GM04503 (cell line): ENCODE results near the gene TMEM170A.
"Not testable (repeated sequence)": the region's sequence is repeated elsewhere in the genome, so short reads cannot be mapped to it uniquely, and the experiment has no call there.

ENCODE experiments used
- DNase-seq: peaks from one replicate; pipeline ENCODE4 v3.0.0-alpha.2; 2012; ENCODE audit warnings: low read depth

The TMEM170A gene, protein sequence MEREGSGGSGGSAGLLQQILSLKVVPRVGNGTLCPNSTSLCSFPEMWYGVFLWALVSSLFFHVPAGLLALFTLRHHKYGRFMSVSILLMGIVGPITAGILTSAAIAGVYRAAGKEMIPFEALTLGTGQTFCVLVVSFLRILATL

GRCh38 chr16:75464122-75464918 lies at the start of gene TMEM170A:
Gene TMEM170A (minus strand): TSS chr16:75464689. CDS start chr16:75464600, 89 bp downstream.
- peak; percentile 83 for DNase-seq

- DNase-seq, result peak; percentile 74
Measured at GRCh38 chr16:75506574-75506973, 42.1 kb upstream of the TMEM170A start.

DNA sequence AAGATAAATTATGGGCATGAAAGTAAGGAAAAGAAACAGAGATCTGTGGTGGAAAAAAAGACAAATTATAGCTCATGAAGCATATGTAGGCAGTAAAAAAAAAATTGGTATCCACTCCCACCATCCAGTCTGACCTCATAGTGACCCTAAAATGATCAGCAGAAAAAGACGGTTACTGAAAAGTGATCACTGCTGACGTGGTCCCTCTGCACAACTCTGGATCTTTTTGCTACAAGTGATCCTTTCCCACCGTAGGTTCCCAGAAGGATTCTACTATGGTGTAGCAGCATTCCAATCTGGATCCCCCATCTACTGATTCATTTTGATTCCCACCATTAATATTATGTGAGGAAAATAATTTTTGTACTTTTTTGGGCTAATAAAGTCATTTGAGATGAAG lies 41.6 kb upstream of the TMEM170A start:
- DNase-seq, result no peak

GRCh38 chr16:75503801-75504200 lies 39.3 kb upstream of the TMEM170A start:
- DNase-seq, result no peak

DNA sequence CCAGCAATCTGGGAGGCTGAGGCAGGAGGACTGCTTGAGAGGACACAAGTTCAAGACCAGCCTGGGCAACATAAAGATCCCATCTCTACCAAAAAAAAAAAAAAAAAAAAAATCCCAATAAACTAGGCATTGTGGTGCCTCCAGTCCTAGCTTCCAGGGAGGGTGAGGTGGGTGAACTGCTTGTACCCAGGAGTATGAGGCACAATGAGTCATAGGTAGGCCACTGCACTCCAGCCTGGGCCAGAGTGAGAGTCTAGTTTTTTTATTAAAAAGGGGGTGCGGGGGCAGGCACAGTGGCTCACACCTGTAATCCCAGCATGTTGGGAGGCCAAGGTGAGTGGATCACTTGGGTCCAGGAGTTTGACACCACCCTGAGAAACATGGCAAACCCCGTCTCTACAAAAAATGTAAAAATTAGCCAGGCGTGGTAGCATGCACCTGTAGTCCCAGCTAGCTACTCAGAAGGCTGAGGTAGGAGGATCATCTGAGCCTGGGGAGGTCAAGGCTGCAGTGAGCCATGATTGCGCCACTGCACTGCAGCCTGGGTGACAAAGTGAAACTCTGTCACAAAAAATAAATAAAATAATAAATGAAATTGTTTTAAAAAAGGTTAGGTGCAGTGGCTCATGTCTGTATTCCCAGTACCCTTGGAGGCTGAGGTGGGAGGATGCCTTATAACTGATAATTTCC lies 38.6 kb upstream of the TMEM170A start:
- DNase-seq, result no peak

DNA sequence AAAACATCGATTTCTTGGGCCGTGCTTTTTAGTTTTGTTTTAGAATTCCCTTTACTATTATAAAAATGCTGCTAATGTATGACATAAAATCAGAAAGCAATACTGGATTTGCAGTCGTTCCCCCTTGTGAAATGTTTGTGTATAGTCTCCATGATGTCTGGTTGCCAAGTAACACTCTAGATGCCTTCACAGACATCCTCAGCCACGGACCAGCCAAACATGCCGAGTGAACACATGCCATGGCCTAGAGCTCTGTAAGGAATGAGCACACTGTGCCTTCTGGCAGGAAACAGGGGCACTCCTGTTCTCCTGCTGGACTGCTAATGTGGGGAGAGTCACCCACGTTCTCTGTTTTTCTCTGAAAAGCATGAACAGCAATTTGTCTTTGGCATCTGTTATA lies 37.3 kb upstream of the TMEM170A start:
- DNase-seq, result peak; percentile 37

DNA sequence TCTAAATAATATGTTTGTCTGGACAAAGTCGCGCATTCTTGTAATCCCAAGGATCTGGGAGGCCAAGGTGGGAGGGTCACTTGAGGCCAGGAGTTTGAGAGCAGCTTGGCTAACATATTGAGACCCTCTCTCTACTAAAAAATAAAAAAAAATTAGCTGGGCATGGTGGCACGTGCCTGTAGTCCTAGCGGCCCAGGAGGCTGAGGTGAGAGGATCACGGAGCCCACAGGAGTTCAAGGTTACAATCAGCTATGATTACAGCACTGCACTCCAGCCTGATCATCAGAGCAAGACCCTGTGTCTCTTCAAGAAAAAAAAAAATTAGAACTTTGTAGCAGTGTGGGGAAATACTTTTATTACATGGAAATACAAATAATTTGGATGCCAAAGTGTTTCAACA lies 36.9 kb upstream of the TMEM170A start:
- no peak for DNase-seq

DNA sequence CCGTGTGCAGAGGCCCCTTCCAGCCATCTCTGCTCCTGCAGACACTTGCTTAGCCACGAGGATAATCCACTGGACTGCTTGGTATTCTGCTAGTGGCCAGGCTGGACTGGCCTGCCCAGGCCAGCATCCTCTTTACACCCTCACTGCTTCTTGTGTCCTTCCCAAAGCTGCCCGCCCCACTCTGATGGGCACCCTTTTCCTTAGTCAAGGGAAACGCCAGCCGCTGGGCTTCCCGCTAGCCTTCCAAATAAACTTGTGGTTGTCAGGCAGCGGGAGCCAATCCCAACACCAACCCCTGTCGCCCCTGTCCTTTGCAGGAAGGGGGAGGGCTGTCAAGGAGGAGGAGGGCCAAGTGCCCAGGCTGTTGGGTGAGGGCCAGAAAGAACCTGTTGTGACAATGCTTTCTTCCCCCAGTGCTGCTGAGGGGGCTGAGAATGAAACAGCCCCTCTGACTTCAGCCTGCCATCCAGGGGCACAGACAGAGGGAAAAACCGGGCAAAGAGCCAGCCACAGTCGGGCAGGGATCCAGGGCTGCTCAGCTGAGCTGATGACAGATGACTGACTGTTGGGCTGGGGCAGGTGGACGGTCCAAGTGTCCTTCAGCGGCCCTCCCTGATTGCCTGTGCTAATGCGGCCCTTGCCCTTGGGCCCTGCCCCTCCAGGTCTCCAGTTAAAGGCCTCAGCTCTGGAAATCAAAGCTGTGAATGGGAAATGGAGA lies 34.3 kb upstream of the TMEM170A start:
- DNase-seq, result not testable (repeated sequence)

DNA sequence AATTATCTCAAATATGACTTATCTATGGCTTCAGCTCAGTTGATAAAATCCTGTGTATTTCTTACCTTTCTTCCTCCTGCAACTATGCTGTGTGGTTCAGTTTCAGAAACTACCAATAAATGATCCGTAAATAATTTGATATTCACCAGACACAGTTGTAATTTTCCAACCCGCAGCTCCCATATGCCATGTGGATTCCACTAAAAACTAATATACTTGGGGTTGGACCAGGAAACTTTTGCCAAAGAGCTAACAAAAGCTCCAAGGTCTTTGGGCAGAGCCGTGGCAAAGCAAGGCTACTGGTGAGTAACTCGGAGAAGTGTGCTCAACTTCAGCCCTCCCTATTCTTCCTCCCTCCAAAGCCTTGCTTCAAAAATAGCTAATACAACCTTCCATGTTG lies 33.1 kb upstream of the TMEM170A start:
- DNase-seq, result no peak

DNA sequence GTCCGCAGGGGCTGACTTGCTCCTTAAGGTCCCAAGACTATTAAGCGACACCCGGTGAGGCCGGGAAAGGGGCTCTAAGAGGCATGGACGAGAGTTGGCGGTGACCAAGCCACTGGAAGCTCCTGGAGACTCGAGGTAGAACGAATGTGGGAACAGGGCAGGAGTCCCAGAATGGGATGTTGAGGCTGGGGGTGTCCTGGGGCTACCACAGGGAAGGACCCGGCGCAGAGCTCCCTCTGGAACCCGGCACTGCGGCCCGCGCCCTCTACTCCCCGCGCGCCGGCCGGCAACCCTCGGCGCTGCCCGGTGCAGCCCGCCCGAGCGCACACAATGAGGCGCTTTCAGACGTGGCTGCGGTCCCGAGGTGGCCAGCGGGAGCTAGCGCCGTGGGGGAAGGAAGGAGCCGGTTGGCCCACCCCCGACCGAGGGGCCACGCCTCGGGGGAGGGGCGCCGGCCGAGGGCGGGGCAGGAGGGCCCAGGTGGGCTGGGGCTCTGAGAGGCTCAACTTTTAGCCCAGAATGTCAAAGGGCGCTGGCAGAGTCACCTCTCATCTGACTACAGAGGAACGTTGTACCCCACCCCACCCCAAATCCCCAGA lies 30.7 kb upstream of the TMEM170A start, which contains the start of gene CHST6:
Gene CHST6 (minus strand): TSS at position 366 of the 599 bp plus-strand sequence. CDS start 15,613 bp downstream, outside the sequence.
- no peak for DNase-seq

DNA sequence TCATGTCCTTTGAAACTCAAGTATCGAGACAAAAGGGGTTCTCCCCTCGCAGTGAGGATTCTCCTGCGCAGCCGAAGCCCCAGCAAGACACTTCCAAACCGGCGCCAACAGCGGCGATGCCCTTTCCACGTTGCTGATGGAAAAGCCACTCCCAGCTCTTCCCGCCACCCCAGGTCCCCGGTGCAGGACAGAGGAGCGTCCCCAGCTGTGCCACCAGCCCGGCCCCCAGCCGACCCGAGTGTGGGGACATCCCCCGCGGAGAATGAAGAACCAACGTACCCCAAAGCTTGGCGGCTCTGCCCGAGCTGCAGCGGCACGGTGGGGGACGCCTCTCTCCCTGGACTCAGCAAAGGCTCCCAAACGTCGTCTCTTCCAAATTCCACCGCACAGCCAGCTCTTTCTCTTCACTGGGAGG lies 30.2 kb upstream of the TMEM170A start:
- DNase-seq, result no peak

DNA sequence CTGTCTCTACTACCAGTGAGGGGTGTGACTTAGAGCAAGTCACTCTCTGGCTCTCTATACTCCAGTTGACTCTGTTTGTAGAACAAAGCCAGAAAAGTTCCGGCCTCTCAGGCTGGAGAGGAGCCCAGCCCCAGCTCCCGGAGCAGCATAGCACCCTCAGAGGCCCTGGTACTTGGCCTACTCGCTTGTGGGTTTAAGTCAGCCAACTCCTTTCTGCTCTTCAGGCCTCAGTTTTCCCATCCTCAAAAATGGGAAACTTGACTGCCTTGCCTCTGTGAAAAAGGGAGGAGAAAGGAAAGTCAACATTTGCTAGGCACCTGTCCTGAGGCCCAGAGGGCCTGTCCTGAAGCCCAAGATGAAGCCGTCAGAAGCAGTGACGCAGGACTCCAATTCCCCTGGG lies 29.7 kb upstream of the TMEM170A start:
- DNase-seq, result no peak

GRCh38 chr16:75491876-75492275 lies 27.4 kb upstream of the TMEM170A start:
- no peak for DNase-seq

- no peak for DNase-seq
Measured at GRCh38 chr16:75488322-75488721, 23.8 kb upstream of the TMEM170A start.

- no peak for DNase-seq
Measured at GRCh38 chr16:75486676-75487313, 22.3 kb upstream of the TMEM170A start.

GRCh38 chr16:75486014-75486675 lies 21.7 kb upstream of the TMEM170A start:
- no peak for DNase-seq

DNA sequence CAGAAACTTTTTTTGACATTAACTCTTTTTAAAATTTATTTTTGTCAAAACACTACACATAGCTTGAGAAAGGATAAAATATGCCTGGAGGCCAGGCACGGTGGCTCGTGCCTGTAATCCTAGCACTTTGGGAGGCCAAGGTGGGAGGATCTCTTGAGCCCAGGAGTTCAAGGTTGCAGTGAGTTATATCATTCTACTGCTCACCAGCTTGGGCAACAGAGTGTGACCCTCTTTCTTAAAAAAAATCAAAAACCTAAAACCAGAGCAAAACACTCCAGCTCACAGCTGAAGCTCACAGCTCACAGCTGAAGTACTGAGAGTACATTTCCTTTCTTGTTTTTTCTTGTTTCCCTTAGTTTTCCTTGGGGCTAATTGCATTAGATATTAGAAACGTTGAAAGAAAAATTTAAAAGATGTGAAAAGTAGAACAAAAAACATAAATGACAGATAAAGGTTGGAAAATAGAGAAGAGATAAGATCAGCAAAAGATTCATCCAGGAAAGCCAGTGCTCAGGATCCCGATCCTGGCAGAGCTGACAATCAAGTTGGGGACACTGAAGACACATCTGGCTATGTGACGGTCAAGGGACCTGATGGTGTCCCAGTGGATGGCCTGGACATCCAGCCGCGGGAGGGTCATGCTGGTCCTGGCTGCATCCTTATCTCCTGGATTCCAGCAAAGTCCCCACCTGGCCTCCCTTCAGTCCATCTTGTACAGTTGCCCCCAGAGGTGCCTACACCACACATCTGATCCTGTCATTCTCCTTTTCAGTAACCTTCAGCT lies 20.9 kb upstream of the TMEM170A start:
- DNase-seq, result no peak

DNA sequence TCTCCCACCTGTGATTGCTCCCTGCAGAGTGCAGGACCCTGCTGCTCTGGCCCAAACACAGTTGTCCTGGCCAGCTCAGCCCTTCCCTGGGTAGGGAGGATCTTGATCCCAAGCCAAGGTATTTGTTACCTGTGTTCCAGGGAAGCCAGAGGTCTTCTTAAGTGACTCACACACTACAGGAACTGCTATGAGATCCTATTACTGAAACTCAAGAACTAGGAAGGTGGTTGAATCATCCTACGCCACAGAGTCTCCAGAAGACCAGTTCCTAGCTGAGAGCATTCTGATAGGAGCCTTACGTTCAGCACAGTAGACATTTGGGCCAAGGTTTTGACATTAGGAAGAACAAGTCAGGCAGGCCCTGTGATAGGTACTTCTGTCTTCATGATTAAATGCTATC lies 18.7 kb upstream of the TMEM170A start:
- DNase-seq, result no peak

DNA sequence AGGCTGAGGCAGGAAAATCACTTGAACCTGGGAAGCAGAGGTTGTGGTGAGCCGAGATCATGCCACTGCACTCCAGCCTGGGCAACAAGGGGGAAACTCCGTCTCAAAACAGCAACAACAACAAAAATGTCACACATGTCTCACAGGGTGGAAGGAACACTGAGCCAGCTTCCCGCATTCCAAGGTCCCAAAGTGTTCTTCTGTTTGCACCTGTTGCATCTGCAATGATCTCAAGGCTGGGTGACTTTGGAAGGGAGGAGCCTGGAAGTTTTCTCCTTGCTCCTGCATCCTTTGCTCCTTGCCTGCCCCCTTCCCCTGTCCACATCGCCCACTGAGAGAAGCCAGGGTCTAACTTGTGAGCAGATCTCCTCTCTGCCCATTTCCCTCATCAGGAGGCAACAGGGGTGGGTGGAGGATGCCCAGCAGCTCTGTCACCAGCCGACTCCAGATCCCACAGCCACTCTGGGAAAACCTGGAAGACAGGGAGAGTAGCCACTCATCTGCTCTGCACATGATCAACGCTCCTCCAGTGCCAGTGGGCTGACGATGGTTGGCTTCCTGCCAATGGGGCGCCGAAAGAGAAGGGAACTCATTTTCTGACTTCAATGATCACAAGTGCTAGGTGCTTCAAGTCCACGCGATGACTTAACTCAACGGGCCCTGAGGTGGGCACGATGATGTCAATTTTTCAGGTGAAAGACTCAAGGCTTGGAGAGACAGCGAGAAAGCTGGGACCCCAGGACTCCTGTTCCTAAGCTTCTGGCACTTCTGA lies 18.1 kb upstream of the TMEM170A start:
- DNase-seq, result no peak
